GM13977 (cell line): ENCODE data around the gene AGBL1.

Source experiments
- DNase-seq: peaks from one replicate; pipeline ENCODE4 v3.0.0; 2012; ENCODE audit warnings: low spot score
- CTCF ChIP-seq: IDR thresholded peaks from 2 replicates; pipeline ENCODE4 v1.5.1; 2012; ENCODE audit warnings: mild to moderate bottlenecking, control low read depth; ENCODE audit not compliant: insufficient read depth; ENCODE audit errors: extremely low read depth, missing control alignments
- in situ Hi-C: fragments of 300-500 bp; cut with MboI; formaldehyde crosslinking; loops from one replicate; pipeline ENCODE4 v1.12.0; 2022; ENCODE audit warnings: low sequenced_read_pairs, low pct_unique_long_range_greater_than_20kb, mixed read lengths, inconsistent platforms; ENCODE audit not compliant: unreplicated experiment

AGBL1 gene

GRCh38 chr15:86061581-86061980 lies 18.1 kb upstream of the AGBL1 start:
- TF ChIP-seq CTCF, result no peak
- in situ Hi-C loops, result no loop called here
- DNase-seq, result no peak

- no peak for TF ChIP-seq CTCF
- in situ Hi-C loops, result no loop called here
- DNase-seq, result no peak
Measured at GRCh38 chr15:86062646-86063243, 16.9 kb upstream of the AGBL1 start.

GRCh38 chr15:86063356-86064095 lies 16.1 kb upstream of the AGBL1 start:
- no peak for TF ChIP-seq CTCF
- in situ Hi-C loops, result no loop called here
- DNase-seq, result no peak

- in situ Hi-C loops, result no loop called here
- no peak for DNase-seq
- no peak for TF ChIP-seq CTCF
Measured at GRCh38 chr15:86064326-86064725, 15.3 kb upstream of the AGBL1 start.

- no peak for DNase-seq
- in situ Hi-C loops, result no loop called here
- TF ChIP-seq CTCF, result no peak
Measured at GRCh38 chr15:86066174-86066834, 13.4 kb upstream of the AGBL1 start.

- in situ Hi-C loops, result no loop called here
- TF ChIP-seq CTCF, result no peak
- no peak for DNase-seq
Measured at GRCh38 chr15:86073281-86073680, 6.4 kb upstream of the AGBL1 start.
